ENCODE data around the gene FBXW2. TPM values are rescaled to one million over a fixed set of nuclear protein-coding genes. Genes with fewer than 3 reads are reported as not detected.

Gene FBXW2
- total RNA-seq, 2 donors from 2014 or later, result 63.2 to 77.1 TPM

GRCh38 chr9:120758544-120758943, 34.7 kb downstream of the FBXW2 start:
- H3K27ac ChIP-seq (ENCODE audit: low read depth, low read length), result no peak overlapping the region
- WGBS, 2 experiments (ENCODE audit: insufficient coverage in 1 of 2, insufficient read length in 1 of 2), result 80 to 96% methylated on average over 2 to 3 of the region's 3 CpGs
- H3K9me3 Mint-ChIP-seq, result no peaks in the 10 kb centered on the region

GRCh38 chr9:120757026-120757913, 35.9 kb downstream of the FBXW2 start:
- no peaks in the 10 kb centered on the region for H3K27me3 Mint-ChIP-seq (ENCODE audit: insufficient read depth)

More at GRCh38 chr9:120758544-120758943, 34.7 kb downstream of the FBXW2 start:
- no peaks in the 10 kb centered on the region for H3K27me3 ChIP-seq (ENCODE audit: control insufficient read depth, insufficient read depth, low read length, poor library complexity, severe bottlenecking)
- H3K4me3 Mint-ChIP-seq, result no peak overlapping the region
- no peak overlapping the region for H3K27ac Mint-ChIP-seq
- no peak overlapping the region for H3K4me3 ChIP-seq (ENCODE audit: low read length)
- no peaks in the 10 kb centered on the region for H3K4me1 ChIP-seq (ENCODE audit: control insufficient read depth, insufficient read depth, low read length)
- H3K27me3 Mint-ChIP-seq (ENCODE audit: insufficient read depth), result no peaks in the 10 kb centered on the region
- H3K9me3 ChIP-seq (ENCODE audit: control insufficient read depth, low read length), result no peaks in the 10 kb centered on the region
- DNase-seq, result no peak
- H3K36me3 ChIP-seq (ENCODE audit: control insufficient read depth, insufficient read depth, low read length), result peaks cover 60% of the 10 kb centered on the region
- no peaks in the 10 kb centered on the region for H3K4me1 Mint-ChIP-seq
- H3K9ac ChIP-seq (ENCODE audit: extremely low read depth, low read length, poor library complexity, severe bottlenecking), result no peak overlapping the region
- H3K36me3 Mint-ChIP-seq (ENCODE audit: low read depth), result peaks cover 28% of the 10 kb centered on the region
- no peak for TF ChIP-seq CTCF (conservative IDR thresholded peaks at IDR 0.05)

GRCh38 chr9:120756531-120756930, 36.7 kb downstream of the FBXW2 start:
- 100% methylated on average over 1 of the region's 1 CpG; no CpG with 5 or more reads in 1 of the 2 experiments for WGBS, 2 experiments (ENCODE audit: insufficient coverage in 1 of 2, insufficient read length in 1 of 2)
- H3K9me3 ChIP-seq (ENCODE audit: control insufficient read depth, low read length), result no peaks in the 10 kb centered on the region
- Mint-ChIP-seq H3K27ac (no peak overlapping the region), H3K9me3 (no peaks in the 10 kb centered on the region), H3K27me3 (ENCODE audit: insufficient read depth) (no peaks in the 10 kb centered on the region), H3K4me3 (no peak overlapping the region), H3K4me1 (no peaks in the 10 kb centered on the region), H3K36me3 (ENCODE audit: low read depth) (peaks cover 10% of the 10 kb centered on the region)
- no peak for TF ChIP-seq CTCF (conservative IDR thresholded peaks at IDR 0.05)
- peaks cover 41% of the 10 kb centered on the region for H3K36me3 ChIP-seq (ENCODE audit: control insufficient read depth, insufficient read depth, low read length)
- no peak overlapping the region for H3K27ac ChIP-seq (ENCODE audit: low read depth, low read length)
- no peak for DNase-seq
- H3K27me3 ChIP-seq (ENCODE audit: control insufficient read depth, insufficient read depth, low read length, poor library complexity, severe bottlenecking), result no peaks in the 10 kb centered on the region
- H3K9ac ChIP-seq (ENCODE audit: extremely low read depth, low read length, poor library complexity, severe bottlenecking), result no peak overlapping the region
- no peaks in the 10 kb centered on the region for H3K4me1 ChIP-seq (ENCODE audit: control insufficient read depth, insufficient read depth, low read length)
- H3K4me3 ChIP-seq (ENCODE audit: low read length), result no peak overlapping the region

More at GRCh38 chr9:120757026-120757913, 35.9 kb downstream of the FBXW2 start:
- Mint-ChIP-seq H3K4me3 (no peak overlapping the region), H3K4me1 (no peaks in the 10 kb centered on the region), H3K9me3 (no peaks in the 10 kb centered on the region), H3K36me3 (ENCODE audit: low read depth) (peaks cover 15% of the 10 kb centered on the region), H3K27ac (no peak overlapping the region)
- no peaks in the 10 kb centered on the region for H3K9me3 ChIP-seq (ENCODE audit: control insufficient read depth, low read length)
- 95% methylated on average over 2 to 4 of the region's 6 CpGs for WGBS, 2 experiments (ENCODE audit: insufficient coverage in 1 of 2, insufficient read length in 1 of 2)
- peaks cover 47% of the 10 kb centered on the region for H3K36me3 ChIP-seq (ENCODE audit: control insufficient read depth, insufficient read depth, low read length)
- TF ChIP-seq CTCF (conservative IDR thresholded peaks at IDR 0.05), result no peak
- H3K27ac ChIP-seq (ENCODE audit: low read depth, low read length), result no peak overlapping the region
- no peaks in the 10 kb centered on the region for H3K27me3 ChIP-seq (ENCODE audit: control insufficient read depth, insufficient read depth, low read length, poor library complexity, severe bottlenecking)
- H3K9ac ChIP-seq (ENCODE audit: extremely low read depth, low read length, poor library complexity, severe bottlenecking), result no peak overlapping the region
- DNase-seq, result no peak
- no peaks in the 10 kb centered on the region for H3K4me1 ChIP-seq (ENCODE audit: control insufficient read depth, insufficient read depth, low read length)
- no peak overlapping the region for H3K4me3 ChIP-seq (ENCODE audit: low read length)

Measured in endodermal cell (in vitro differentiated cells).